ENCODE measurements around the gene TTC39C. TPM values are rescaled to one million over a fixed set of nuclear protein-coding genes. Genes with fewer than 3 reads are reported as not detected.

TTC39C gene
- total RNA-seq, 3 donors from 2014 or later = 49.8 to 59.0 (median 53.0) TPM

DNA sequence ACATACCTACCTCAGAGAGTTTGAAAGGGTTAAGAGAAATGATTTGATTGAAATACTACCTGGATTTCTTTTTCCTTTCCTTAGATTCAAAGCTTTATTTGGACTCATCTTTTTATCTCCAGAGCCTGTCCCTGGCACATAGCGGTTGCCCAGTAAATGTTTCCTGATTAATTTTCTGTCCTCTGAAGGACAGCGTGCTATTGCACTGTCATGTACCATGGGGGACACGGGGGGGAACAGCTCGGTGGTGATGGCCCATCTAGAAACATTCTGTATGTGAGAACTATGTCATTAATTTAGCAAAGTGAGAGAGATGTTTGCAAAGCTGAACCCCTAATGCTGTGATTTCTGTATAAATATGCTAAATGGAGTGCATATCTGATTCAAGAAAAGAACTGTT is 97.9 kb downstream of the TTC39C start:
- Histone ChIP-seq H3K27ac (peak overlapping the region in 1 of 2 donors; percentile 4), H3K9me3 (no peaks in the 10 kb centered on the region), H3K27me3 (no peaks in the 10 kb centered on the region), H3K4me1 (no peaks in the 10 kb centered on the region), H3K36me3 (no peaks in the 10 kb centered on the region), H3K4me3 (no peak overlapping the region)
- TF ChIP-seq POLR2AphosphoS5 (IDR thresholded peaks at IDR 0.05) (no peak), POLR2A (IDR thresholded peaks at IDR 0.05) (no peak)
- TF ChIP-seq, protein P1, sequence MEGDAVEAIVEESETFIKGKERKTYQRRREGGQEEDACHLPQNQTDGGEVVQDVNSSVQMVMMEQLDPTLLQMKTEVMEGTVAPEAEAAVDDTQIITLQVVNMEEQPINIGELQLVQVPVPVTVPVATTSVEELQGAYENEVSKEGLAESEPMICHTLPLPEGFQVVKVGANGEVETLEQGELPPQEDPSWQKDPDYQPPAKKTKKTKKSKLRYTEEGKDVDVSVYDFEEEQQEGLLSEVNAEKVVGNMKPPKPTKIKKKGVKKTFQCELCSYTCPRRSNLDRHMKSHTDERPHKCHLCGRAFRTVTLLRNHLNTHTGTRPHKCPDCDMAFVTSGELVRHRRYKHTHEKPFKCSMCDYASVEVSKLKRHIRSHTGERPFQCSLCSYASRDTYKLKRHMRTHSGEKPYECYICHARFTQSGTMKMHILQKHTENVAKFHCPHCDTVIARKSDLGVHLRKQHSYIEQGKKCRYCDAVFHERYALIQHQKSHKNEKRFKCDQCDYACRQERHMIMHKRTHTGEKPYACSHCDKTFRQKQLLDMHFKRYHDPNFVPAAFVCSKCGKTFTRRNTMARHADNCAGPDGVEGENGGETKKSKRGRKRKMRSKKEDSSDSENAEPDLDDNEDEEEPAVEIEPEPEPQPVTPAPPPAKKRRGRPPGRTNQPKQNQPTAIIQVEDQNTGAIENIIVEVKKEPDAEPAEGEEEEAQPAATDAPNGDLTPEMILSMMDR (IDR thresholded peaks at IDR 0.05) = no peak
- intact Hi-C loops (cut with DNase I; ENCODE audit: low total_unique reads) = no loop called here
- no peak for DNase-seq (ENCODE audit: low spot score in 2 of 2)

DNA sequence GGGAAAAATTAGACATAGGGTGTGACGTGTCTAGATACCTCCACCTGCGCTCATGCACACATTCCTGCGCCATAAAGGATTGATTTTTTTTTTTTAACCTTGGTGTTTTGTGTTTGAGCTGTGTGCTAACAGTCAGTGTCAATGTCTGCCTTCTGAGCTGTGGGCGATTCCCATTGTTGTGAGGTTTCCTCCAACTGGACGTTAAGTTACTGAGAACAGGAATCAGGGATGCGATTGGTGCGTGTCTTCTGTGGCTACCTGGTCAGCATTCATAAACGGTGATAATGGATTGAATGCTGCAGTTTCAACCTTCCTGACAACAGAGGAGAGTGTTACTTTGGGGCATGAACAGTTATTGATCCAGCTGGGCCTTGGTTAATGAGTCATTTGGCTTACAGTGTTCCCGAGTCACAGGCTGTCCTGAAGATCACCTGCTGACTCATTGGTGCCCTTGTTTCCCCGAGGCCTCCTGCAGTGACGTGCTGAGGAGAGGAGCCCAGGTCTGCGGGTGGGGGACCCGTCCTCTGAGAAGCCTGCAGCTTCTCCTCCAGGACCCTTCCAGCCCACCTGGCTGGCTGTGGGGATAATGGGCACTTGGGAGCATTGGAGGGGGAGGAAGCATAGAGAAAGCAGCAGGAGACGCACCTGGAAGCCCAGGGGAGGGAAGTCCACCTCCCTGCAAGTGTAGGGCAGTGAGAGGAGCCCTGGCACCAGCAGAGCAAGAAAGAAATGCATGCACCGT is 98.5 kb downstream of the TTC39C start:
- TF ChIP-seq, protein P1 (IDR thresholded peaks at IDR 0.05) = no peak
- TF ChIP-seq POLR2AphosphoS5 (IDR thresholded peaks at IDR 0.05) = no peak
- TF ChIP-seq POLR2A (IDR thresholded peaks at IDR 0.05) = no peak
- no peaks in the 10 kb centered on the region for H3K4me1 ChIP-seq
- no peaks in the 10 kb centered on the region for H3K9me3 ChIP-seq
- H3K27ac ChIP-seq = peak overlapping the region; percentile 26 to 48
- peak in 1 of 2 donors; percentile 35 for DNase-seq (ENCODE audit: low spot score in 2 of 2)
- no peaks in the 10 kb centered on the region for H3K36me3 ChIP-seq
- no peaks in the 10 kb centered on the region for H3K27me3 ChIP-seq
- intact Hi-C loops (cut with DNase I; ENCODE audit: low total_unique reads) = no loop called here
- no peak overlapping the region for H3K4me3 ChIP-seq

DNA sequence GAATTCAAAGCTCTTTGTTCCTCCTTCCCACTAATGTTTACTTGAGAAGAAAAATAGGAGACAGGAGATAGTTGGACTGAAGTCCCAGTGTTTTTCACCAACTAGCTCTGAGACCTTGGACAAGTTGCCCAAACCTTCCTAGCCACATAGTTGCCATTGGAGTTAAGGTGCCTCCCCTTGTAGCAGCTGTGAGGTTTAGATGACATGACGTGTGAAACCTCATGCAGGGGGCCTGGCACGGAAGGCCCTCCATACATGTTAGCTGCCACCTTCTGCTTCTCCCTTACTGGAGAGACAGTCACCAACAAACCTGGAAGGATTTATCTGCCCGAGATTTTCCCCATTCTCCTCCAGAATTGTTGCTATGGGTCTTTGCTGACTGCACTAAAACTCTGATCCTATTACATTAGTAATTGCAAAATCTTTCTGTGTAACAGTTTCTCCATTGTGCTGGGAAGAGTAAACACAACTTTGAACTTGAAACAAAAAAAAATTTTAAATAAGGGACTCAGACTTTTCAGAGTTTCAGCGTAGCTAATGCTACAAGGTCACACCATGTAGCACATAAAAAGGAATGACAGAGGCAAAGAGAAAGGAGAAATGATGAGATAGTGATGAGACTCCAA is 100.5 kb downstream of the TTC39C start:
- Histone ChIP-seq H3K4me1 (no peaks in the 10 kb centered on the region), H3K36me3 (no peaks in the 10 kb centered on the region), H3K9me3 (no peaks in the 10 kb centered on the region), H3K27me3 (no peaks in the 10 kb centered on the region), H3K27ac (no peak overlapping the region), H3K4me3 (no peak overlapping the region)
- DNase-seq (ENCODE audit: low spot score in 2 of 2) = no peak
- TF ChIP-seq, protein P1 (IDR thresholded peaks at IDR 0.05) = no peak
- no peak for TF ChIP-seq POLR2A (IDR thresholded peaks at IDR 0.05)
- TF ChIP-seq POLR2AphosphoS5 (IDR thresholded peaks at IDR 0.05) = no peak
- intact Hi-C loops (cut with DNase I; ENCODE audit: low total_unique reads) = no loop called here

DNA sequence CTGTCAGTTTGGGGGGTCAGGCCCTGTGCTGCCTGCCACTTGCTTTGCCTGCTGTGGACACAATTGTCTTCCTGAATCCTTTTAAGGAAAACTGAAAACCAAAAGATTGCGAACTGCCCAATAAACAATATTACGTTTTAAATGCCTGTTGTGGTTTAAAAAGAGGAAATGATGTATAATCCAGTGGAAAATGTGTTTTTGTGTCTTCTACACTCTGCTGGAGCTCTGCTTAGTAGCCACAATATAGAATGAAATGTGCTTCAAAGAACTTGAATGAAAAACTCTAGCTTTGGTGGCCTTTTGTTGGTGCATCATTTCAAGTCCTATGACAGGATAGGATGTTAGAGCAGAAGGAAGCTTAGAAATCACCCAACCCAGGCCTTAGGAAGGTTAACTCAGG is 101.1 kb downstream of the TTC39C start:
- Histone ChIP-seq H3K27ac (no peak overlapping the region), H3K36me3 (no peaks in the 10 kb centered on the region), H3K9me3 (no peaks in the 10 kb centered on the region), H3K4me1 (no peaks in the 10 kb centered on the region), H3K27me3 (no peaks in the 10 kb centered on the region), H3K4me3 (no peak overlapping the region)
- DNase-seq (ENCODE audit: low spot score in 2 of 2) = no peak
- intact Hi-C loops (cut with DNase I; ENCODE audit: low total_unique reads) = no loop called here
- TF ChIP-seq POLR2A (IDR thresholded peaks at IDR 0.05) (no peak), POLR2AphosphoS5 (IDR thresholded peaks at IDR 0.05) (no peak)
- TF ChIP-seq, protein P1 (IDR thresholded peaks at IDR 0.05) = no peak

All from breast epithelium (tissue), 4 donors.